HepG2 (cell line): Measurements from ENCODE around the gene HLA-F. TPM values are rescaled to one million over a fixed set of nuclear protein-coding genes. Genes with fewer than 3 reads are reported as not detected.

Experiments
- BHLHE40 ChIP-seq: IDR thresholded peaks from 2 replicates; pipeline ENCODE4 v1.6.1; 2011; ENCODE audit warnings: low read length, improper control_type of control experiment
- NFATC3 ChIP-seq: sonication (generic); formaldehyde crosslinking; IDR thresholded peaks from 2 replicates; pipeline ENCODE4 v1.5.1; 2020; ENCODE audit warnings: mild to moderate bottlenecking, missing genetic modification reagents
- REXO4 ChIP-seq: sonication (generic); formaldehyde crosslinking; IDR thresholded peaks from 2 replicates; pipeline ENCODE4 v1.8.0; 2022; ENCODE audit warnings: missing genetic modification reagents, mild to moderate bottlenecking, borderline replicate concordance
- TOE1 ChIP-seq: sonication (generic); formaldehyde crosslinking; IDR thresholded peaks from 2 replicates; pipeline ENCODE4 v1.4.0; 2020; ENCODE audit warnings: mild to moderate bottlenecking, missing genetic modification reagents
- ZNF431 ChIP-seq: sonication (generic); formaldehyde crosslinking; IDR thresholded peaks from 2 replicates; pipeline ENCODE4 v1.9.0; 2022; ENCODE audit warnings: missing genetic modification reagents, low read depth, mild to moderate bottlenecking, borderline replicate concordance
- ZNF83 ChIP-seq: sonication (generic); formaldehyde crosslinking; IDR thresholded peaks from 2 replicates; pipeline ENCODE4 v1.4.0; 2020; ENCODE audit warnings: missing genetic modification reagents, mild to moderate bottlenecking, borderline replicate concordance
- polyA plus RNA-seq, 8 experiments: library from polyadenylated mRNA; depleted of rRNA in 3 of 8; stranded (reverse) in 7 of 8; unstranded in 1 of 8; fragments of >200 nt; fragmentation: Illumina TruSeq in 4 of 8; extraction: Trizol in 4 of 8; gene quantifications; 2 replicates each; pipeline versions ENCODE4 v1.2.1 to v1.2.3, GENCODE V29; 2011 to 2016; ENCODE audit warnings: low read depth in 4 of 8, missing spikeins in 1 of 8, mixed read lengths in 1 of 8; ENCODE audit not compliant: insufficient read depth in 1 of 8
- total RNA-seq, 5 experiments: library from RNA; depleted of rRNA; stranded (reverse); fragments of >200 nt; fragmentation: Illumina TruSeq; extraction: Trizol; gene quantifications; 2 replicates each; pipeline ENCODE4 v1.2.3, GENCODE V29; 2016; ENCODE audit warnings: low read depth in 1 of 5
- TF ChIP-seq, protein P1 (sequence below): sonication (generic); formaldehyde crosslinking; IDR thresholded peaks from 2 replicates; pipeline ENCODE4 v1.4.0; 2020; ENCODE audit warnings: mild to moderate bottlenecking, missing genetic modification reagents, borderline replicate concordance
- TF ChIP-seq, protein P2 (sequence below): sonication (generic); formaldehyde crosslinking; IDR thresholded peaks from 2 replicates; pipeline ENCODE4 v1.4.0; 2020; ENCODE audit warnings: mild to moderate bottlenecking, missing genetic modification reagents
- TF ChIP-seq, protein P3 (sequence below): sonication (generic); formaldehyde crosslinking; IDR thresholded peaks from 2 replicates; pipeline ENCODE4 v1.8.0; 2022; ENCODE audit warnings: missing genetic modification reagents, mild to moderate bottlenecking, inconsistent platforms, borderline replicate concordance
- TF ChIP-seq, protein P4 (sequence below): sonication (generic); formaldehyde crosslinking; IDR thresholded peaks from 2 replicates; pipeline ENCODE4 v1.4.0; 2020; ENCODE audit warnings: missing genetic modification reagents, borderline replicate concordance
- TF ChIP-seq, protein P5 (sequence below): sonication (generic); formaldehyde crosslinking; conservative IDR thresholded peaks from 2 replicates; pipeline ENCODE4 v1.8.1; 2023; ENCODE audit warnings: missing genetic modification reagents
- TF ChIP-seq, protein P6 (sequence below): sonication (generic); formaldehyde crosslinking; IDR thresholded peaks from 2 replicates; pipeline ENCODE4 v1.8.0; 2022; ENCODE audit warnings: missing genetic modification reagents, mild to moderate bottlenecking, moderate library complexity, borderline replicate concordance
- TF ChIP-seq, protein P7 (sequence below): sonication (generic); formaldehyde crosslinking; conservative IDR thresholded peaks from 2 replicates; pipeline ENCODE4 v1.8.0; 2022; ENCODE audit warnings: mild to moderate bottlenecking, moderate library complexity, missing genetic modification reagents

HLA-F gene
- total and polyA plus RNA-seq, 2 of the 13 experiments (the other 11 are each of a cell fraction or from before 2014, with no cell fraction given), result 6.0 to 6.1 TPM

DNA sequence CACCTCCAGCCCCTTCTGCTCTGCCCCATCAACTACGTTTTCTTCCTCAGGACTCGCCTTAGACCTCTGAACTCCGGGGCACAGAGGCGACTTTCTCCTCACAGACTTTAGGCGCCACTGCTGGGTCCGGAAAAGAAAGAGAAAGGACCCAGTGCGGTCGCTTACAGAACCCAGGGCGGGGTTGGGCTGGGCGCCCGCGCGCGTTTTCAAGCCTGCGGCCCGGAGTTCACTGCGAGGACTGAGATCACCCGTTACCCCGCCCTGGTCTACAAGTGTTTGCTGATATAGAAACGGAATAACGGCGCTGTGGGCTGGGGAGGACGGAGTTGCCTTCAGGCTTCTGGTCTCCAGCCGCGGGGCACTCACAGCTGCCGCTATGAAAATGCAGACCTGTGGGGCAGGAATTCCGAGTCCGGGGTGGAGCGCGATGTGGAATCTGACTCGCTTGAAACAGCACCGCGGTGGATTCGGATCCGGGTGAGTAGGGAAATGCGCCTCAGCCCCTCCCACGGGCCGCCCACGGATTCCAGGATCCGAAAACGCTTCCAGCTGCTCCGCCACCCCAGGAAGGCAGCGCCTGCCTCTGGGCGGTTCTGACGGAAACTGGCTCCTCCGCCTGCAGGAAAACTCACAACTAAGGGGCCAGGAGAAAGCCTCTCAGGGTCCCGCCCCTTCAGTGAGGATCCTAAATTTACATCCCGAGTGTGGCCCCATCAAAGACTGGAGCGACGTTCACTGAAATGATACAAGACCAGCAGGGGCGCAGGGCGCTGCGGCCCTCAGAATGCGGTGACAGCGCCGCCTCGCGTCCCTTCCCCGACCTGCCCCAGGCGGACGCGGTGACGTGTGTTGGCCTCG lies 29.4 kb downstream of the HLA-F start (continued):
- TF ChIP-seq, protein P1, sequence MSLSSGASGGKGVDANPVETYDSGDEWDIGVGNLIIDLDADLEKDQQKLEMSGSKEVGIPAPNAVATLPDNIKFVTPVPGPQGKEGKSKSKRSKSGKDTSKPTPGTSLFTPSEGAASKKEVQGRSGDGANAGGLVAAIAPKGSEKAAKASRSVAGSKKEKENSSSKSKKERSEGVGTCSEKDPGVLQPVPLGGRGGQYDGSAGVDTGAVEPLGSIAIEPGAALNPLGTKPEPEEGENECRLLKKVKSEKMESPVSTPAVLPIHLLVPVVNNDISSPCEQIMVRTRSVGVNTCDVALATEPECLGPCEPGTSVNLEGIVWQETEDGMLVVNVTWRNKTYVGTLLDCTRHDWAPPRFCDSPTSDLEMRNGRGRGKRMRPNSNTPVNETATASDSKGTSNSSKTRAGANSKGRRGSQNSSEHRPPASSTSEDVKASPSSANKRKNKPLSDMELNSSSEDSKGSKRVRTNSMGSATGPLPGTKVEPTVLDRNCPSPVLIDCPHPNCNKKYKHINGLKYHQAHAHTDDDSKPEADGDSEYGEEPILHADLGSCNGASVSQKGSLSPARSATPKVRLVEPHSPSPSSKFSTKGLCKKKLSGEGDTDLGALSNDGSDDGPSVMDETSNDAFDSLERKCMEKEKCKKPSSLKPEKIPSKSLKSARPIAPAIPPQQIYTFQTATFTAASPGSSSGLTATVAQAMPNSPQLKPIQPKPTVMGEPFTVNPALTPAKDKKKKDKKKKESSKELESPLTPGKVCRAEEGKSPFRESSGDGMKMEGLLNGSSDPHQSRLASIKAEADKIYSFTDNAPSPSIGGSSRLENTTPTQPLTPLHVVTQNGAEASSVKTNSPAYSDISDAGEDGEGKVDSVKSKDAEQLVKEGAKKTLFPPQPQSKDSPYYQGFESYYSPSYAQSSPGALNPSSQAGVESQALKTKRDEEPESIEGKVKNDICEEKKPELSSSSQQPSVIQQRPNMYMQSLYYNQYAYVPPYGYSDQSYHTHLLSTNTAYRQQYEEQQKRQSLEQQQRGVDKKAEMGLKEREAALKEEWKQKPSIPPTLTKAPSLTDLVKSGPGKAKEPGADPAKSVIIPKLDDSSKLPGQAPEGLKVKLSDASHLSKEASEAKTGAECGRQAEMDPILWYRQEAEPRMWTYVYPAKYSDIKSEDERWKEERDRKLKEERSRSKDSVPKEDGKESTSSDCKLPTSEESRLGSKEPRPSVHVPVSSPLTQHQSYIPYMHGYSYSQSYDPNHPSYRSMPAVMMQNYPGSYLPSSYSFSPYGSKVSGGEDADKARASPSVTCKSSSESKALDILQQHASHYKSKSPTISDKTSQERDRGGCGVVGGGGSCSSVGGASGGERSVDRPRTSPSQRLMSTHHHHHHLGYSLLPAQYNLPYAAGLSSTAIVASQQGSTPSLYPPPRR, result no peak
- TF ChIP-seq, protein P2, sequence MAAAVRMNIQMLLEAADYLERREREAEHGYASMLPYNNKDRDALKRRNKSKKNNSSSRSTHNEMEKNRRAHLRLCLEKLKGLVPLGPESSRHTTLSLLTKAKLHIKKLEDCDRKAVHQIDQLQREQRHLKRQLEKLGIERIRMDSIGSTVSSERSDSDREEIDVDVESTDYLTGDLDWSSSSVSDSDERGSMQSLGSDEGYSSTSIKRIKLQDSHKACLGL, result no peak
- no peak for TF ChIP-seq TOE1 (CRISPR knock-in tag)
- no peak for TF ChIP-seq ZNF83 (CRISPR knock-in tag)
- TF ChIP-seq NFATC3 (CRISPR knock-in tag), result no peak
- TF ChIP-seq, protein P3, sequence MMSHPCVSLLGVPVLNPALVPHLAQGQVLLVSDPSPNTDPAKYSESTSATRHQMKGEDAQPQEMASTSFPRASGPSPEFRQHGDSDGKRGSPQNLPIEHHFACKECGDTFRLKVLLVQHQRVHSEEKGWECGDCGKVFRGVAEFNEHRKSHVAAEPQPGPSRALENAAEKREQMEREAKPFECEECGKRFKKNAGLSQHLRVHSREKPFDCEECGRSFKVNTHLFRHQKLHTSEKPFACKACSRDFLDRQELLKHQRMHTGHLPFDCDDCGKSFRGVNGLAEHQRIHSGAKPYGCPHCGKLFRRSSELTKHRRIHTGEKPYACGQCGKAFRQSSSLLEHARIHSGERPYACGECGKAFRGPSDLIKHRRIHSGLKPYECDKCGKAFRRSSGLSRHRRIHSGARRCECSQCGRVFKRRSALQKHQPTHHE (CRISPR knock-in tag), result no peak
- TF ChIP-seq, protein P4, sequence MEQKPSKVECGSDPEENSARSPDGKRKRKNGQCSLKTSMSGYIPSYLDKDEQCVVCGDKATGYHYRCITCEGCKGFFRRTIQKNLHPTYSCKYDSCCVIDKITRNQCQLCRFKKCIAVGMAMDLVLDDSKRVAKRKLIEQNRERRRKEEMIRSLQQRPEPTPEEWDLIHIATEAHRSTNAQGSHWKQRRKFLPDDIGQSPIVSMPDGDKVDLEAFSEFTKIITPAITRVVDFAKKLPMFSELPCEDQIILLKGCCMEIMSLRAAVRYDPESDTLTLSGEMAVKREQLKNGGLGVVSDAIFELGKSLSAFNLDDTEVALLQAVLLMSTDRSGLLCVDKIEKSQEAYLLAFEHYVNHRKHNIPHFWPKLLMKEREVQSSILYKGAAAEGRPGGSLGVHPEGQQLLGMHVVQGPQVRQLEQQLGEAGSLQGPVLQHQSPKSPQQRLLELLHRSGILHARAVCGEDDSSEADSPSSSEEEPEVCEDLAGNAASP (CRISPR knock-in tag), result peak; percentile 55; the same call in 1 of the 2 replicates
- no peak for TF ChIP-seq REXO4 (CRISPR knock-in tag)
- TF ChIP-seq BHLHE40, result no peak
- TF ChIP-seq, protein P5, sequence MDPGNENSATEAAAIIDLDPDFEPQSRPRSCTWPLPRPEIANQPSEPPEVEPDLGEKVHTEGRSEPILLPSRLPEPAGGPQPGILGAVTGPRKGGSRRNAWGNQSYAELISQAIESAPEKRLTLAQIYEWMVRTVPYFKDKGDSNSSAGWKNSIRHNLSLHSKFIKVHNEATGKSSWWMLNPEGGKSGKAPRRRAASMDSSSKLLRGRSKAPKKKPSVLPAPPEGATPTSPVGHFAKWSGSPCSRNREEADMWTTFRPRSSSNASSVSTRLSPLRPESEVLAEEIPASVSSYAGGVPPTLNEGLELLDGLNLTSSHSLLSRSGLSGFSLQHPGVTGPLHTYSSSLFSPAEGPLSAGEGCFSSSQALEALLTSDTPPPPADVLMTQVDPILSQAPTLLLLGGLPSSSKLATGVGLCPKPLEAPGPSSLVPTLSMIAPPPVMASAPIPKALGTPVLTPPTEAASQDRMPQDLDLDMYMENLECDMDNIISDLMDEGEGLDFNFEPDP (CRISPR knock-in tag), result no peak
- no peak for TF ChIP-seq ZNF431
- TF ChIP-seq, protein P6, sequence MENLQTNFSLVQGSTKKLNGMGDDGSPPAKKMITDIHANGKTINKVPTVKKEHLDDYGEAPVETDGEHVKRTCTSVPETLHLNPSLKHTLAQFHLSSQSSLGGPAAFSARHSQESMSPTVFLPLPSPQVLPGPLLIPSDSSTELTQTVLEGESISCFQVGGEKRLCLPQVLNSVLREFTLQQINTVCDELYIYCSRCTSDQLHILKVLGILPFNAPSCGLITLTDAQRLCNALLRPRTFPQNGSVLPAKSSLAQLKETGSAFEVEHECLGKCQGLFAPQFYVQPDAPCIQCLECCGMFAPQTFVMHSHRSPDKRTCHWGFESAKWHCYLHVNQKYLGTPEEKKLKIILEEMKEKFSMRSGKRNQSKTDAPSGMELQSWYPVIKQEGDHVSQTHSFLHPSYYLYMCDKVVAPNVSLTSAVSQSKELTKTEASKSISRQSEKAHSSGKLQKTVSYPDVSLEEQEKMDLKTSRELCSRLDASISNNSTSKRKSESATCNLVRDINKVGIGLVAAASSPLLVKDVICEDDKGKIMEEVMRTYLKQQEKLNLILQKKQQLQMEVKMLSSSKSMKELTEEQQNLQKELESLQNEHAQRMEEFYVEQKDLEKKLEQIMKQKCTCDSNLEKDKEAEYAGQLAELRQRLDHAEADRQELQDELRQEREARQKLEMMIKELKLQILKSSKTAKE (CRISPR knock-in tag), result no peak
- TF ChIP-seq, protein P7, sequence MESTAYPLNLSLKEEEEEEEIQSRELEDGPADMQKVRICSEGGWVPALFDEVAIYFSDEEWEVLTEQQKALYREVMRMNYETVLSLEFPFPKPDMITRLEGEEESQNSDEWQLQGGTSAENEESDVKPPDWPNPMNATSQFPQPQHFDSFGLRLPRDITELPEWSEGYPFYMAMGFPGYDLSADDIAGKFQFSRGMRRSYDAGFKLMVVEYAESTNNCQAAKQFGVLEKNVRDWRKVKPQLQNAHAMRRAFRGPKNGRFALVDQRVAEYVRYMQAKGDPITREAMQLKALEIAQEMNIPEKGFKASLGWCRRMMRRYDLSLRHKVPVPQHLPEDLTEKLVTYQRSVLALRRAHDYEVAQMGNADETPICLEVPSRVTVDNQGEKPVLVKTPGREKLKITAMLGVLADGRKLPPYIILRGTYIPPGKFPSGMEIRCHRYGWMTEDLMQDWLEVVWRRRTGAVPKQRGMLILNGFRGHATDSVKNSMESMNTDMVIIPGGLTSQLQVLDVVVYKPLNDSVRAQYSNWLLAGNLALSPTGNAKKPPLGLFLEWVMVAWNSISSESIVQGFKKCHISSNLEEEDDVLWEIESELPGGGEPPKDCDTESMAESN (CRISPR knock-in tag), result no peak
